Activated CD8-positive, alpha-beta memory T cell treated with anti-CD3 and anti-CD28 coated beads, Interleukin-2, amount 50 U/mL, for 1 hour (primary cell): ENCODE measurements around the gene USHBP1.
A peak's percentile ranks its signal among the peaks of the same experiment; 100 is the strongest.

Source experiments
- DNase-seq: peaks from one replicate; pipeline ENCODE4 v3.0.0-alpha.2; 2020; ENCODE audit errors: extremely low read depth

Gene USHBP1

DNA sequence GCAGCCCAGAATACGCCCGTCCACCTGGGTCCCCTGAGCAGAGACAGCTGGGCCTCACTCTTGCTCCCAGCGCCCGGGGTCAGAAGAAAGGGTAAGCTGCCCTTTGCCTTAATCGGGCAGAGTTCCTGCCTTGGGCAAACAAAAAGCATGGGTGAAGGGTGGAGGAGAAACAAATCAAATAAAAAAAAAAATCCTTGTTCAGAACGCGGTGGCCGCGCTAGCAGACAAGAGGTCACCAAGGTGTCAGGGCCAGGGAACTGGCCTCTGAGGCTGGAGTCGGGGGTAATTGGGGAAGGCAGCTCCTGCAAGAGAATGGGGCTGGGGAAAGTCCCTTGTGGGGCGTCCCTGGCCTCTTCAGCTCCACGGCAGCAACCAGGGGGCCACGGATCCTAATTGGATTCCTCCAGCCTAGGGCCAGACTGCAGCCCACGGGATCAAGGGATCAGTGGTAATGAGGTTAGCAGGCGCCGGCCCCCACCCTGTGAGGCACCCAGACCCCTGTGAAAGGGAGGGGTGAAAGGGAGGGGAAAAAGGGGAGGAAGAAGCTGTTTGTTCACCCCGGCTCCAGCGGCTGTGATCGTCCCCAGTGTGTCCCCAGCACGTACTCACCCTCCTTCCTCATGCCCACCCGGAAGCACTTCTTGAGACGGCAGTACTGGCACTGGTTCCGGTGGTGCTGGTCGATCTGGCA is 24.3 kb downstream of the USHBP1 start:
- no peak for DNase-seq

DNA sequence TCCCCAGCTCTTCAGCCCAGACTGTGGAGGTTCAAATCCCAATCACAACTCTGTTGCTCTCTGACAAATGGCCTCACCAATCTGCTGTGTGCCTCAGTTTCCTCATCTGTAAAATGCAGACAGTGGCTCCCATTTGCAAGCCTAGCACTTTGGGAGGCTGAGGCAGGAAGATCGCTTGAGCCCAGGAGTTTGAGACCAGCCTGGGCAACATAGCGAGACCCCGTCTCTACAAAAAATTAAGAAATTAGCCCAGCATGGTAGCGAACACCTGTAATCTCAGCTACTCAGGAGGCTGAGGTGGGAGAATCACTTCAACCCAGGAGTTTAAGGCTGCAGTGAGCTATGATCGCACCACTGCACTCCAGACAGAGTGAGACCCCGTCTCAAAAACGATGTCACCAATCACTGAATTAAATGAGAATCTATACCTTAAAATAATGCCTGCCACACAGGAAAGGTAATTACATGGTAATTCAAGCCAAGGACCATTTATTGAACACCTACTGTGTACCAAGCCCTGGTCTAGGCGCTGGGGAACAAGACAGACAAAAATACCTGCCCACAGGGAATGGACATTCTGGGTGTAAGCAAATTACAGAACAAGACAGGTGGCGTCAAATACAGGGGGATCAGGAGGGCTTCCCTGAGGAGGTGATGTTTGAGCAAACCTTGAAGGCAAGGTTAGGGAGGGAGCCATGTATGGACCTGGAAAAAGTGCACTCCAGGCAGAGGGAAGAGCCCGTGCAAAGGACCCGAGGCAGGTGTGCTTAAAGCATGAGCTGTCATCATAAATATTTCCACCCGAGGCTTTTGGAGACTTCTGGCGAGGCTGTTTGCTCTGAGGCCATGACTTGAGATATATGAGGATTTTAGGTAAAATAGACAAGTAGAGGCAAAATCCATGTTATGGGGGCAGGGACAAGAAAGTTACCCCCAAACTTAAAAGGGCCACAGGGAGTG is 26.5 kb downstream of the USHBP1 start:
- no peak for DNase-seq

DNA sequence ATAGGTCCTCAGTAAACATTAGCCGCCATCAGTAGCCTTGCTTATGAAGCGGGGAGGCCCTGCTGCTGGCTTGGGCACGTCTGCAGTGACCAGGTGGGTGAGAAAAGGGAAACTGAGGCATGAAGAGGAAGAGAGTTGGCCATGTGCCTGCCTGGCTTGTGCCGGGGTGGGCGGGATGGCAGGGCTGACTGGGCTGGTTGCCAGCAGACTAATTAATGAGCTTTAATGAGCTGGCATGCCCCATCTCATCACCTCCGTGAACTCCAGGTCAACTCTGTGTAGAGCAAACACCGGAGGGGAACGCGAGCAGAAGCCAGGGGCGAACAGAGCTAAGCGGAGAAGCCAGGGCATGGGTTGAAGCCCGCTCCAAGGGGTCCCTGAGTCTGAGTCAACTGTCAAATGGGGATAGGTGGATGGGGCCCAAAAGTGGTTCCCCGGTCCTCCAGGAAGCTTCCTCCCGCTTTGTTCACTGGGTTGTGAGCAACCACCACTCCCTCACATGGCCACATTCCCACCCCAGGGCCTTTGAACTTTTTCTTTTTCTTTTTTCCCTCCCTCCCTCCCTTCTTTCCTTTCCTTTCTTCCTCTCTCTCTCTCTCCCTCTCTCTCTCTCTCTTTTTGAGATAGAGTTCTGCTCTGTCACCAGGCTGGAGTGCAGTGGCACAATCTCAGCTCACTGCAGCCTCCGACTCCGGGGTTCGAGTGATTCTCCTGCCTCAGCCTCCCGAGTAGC is 27.6 kb downstream of the USHBP1 start:
- DNase-seq: no peak

DNA sequence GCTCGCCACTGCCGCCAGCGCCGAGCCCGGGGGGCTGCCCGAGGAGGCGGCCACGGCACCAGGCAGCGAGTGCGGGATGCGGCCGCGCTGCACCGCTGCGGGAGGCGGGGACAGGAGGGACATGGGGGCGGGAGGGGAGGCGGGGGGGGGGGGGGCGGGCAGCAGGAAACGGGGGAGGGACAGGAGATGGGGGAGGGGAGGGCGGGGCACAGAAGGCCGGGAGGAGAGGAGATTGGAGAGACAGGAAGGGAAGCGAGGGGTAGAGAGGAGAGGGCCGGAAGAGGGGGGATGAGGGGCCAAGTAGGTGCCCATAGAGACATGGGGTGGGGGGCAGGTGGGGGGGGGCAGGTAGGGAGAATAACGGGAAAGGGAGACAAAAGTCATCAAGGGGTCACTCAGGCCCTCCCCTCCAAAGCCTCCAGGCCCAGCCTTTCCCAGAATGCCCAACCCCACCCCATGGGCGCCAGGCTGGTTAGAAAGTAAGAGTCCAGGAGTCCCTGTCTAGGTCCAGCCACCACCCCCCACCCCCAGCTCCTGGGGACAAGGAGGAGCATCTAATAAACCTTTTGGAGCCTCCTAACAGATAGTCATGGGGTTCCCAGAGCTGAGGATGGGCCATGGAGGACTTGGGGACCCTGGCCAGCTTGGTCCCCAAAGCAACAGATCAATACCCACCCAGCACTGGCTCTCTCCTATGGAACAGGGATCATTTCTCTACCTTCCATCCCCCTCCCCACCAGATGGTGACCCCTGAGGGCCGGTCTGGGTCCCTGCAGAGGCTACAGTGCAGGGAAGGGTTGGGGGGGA is 28.4 kb downstream of the USHBP1 start:
- no peak for DNase-seq

DNA sequence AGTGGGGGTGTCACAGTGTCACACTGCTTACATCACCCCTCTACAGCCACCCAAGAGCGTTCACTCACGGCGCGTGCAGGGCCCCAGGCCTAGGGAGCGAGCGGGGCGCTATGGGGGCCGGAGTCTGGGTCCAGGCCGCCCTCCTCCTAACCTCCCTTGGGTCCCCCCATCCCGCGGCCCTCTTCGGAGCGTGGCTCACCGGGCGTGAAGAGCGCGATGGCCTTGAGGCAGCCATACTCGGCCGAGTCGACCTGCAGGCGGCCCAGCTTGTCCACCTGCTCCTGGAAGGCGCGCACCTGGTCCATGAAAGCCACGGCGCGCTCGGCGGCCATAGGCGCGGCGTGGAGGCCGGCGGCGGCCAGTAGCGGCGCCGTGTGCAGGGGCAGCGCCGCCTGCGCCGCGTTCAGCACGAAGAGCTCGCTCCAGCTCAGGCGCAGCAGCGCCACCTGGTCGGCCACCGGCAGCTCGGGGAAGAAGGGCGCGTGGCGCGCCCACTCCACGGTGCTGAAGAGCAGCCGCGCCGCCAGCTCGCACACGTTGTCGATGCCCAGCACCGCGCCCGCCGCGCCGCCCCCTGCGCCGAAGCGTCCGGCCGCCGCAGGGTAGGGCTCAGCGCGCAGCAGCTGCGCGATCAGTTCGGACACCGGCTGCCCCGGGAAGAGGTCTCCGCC is 29.1 kb downstream of the USHBP1 start:
- peak; percentile 30 for DNase-seq

DNA sequence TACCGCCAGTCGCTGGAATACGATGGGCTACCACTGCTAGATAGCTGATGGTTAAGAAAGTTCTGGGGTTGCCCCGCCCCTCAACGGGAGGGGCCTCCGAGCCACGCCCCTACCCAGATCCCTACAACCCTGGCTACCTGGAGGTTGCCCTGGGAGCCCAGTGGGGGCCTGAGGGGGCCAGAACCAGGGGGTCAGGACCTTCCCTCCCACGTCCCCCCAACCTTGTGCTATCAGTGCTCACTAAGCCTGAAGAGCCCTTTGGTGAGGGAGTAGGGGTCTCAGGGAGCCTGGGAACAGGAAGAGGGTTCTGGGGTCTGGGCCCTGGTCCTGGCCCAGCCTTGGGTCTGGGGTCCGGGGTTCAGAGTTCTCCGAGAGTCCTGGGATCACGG is 29.6 kb downstream of the USHBP1 start:
- DNase-seq: no peak

DNA sequence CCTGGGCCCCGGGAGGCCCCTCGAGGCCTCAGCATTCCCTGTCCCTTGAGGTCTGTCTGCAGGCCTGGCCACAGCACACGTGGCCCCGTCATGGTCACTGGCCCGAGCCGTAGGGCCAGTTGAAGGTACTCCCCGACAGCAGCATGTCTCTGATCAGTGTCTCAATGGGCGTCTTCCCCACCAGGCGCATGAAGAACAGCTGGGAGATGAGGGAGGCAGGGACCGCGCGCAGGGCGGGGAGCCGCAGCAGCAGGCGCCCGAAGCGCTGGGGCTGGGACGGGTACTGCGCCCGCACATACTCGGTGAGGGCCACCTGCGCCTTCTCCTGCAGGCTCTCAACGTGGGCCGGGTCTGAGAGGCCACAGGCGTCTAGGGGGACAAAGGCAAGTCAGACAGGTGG is 32.3 kb downstream of the USHBP1 start:
- DNase-seq: no peak

DNA sequence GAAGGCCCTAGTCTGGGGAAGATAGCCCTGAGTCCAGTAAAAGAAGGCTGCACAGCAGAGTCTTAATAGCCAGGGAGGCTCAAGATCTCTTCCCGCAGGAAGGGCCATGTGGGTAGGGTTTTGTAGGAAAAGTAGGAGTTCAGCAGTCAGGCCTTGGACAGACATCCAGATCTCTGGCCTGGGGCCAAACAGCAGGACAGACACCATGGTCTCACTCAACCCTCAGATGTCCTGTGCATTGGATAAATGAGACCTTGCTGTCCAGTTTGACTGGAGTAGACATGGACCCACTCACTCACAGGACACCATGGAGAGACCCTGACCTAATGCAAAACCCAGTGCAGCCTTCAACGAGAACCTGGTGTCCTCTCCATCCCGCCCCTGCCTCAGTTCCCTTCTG is 34.7 kb downstream of the USHBP1 start:
- DNase-seq: no peak

DNA sequence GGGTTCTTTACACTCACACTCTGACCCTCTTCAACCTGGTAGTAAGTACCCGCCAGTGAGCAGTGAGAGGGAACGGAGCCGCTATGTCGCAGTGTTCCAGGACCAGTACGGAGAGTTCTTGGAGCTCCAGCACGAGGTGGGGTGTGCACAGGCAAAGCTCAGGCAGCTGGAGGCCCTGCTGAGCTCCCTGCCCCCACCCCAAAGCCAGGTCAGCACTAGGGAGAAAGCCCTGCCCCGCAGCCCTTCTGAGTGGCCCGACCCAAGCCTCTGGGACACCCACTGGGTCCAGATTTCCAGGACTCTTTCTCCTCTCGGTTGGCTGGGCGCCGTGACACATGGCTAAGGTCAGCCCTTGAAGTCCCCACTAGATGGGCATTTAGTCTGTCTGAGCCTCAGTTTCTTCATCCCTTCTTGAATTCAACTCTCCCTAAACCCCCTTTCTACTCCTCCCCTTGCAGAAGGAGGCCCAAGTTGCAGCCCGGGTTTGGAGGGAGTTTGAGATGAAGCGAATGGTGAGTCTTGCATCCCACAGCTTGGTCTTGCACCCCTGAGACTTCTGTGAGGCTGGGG is 36.7 kb downstream of the USHBP1 start:
- DNase-seq: no peak

DNA sequence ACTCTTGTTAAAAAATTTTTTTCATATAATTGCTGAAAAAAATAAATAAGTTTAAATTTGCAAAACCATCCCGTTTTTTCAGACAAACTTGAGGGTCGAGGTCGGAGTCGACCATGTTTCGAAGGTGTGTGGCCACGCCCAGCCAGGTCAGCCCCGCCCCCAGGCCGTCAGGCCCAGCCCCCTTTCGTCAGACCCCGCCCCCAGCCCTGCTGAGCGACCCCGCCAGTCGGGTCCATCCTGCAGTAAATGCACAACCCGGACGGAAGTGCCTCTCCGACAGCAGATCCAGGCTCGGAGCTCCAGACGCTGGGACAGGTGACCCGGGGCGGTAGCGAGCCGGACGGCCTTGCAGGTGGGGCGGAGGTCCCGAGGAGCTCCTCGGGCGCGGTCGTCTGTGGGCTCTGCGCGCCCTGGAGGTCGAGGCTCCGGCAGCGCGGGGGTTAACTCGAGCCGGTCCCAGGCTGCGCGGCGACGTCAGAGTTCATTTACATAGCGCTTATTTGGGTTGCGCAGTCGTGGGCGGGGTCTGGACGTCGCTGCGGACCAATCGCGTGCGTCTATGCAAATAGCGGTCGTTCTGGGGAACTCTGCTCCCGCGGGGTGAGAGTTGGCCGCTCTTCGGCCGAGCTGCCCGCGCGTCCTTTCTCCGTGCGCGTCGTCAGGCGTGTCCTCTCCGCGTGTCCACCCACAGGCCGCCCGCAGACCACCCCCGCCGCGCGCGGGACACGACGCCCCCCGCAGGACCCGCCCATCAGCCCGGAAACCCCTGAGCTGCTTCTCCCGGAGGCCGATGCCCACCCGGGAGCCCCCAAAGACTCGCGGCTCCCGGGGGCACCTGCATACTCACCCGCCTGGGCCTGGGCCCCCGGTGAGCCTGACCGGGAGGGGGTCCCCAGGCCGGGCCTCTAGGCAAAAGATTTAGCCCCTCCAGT is 38.3 kb downstream of the USHBP1 start, which contains the start of gene OCEL1:
TSS of gene OCEL1 (plus strand) at position 225 of the 932 bp plus-strand sequence. CDS start at position 247, 22 bp downstream.
- DNase-seq: peak; percentile 92

DNA sequence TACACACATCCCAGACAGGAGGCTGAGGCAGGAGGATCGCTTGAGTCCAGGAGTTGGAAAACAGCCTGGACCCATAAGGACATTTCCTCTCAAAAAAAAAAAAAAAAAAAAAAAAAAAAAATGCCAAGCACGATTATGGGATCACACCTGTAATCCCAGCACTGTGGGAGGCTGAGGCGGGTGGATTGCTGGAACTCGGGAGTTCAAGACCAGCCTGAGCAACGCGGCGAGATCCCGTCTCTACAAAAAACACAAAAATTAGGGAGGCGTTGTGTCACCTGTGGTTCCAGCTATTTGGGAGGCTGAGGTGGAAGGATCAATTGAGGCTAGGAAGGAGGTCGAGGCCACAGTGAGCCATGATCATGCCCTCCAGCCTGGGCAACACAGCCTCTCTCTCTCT is 39.5 kb downstream of the USHBP1 start:
- no peak for DNase-seq

DNA sequence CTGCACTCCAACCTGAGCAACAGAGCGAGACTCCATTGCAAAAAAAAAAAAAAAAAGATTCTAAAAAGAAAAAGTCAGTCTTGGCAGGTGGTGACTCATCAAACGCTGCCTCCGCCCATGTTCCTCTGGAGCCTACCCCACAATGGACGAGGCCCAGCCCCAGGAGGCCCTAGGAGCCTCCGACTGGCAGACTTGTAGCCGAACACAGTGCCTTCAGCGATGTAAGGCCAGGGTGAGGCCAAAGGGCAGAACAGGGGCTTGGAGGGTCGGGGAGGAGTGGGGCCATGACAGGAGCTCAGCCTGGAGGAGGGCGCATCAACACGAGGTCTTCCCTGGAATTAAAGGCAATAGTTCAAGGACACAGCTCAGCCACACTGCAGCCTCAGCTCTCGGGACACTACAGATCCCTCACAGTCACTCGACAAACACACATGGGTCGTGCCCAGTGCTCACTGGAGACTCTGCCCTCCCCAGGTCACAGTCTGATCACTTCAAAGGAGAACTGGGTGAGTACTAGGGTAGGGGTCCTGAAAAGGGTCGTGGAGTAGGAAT is 44.3 kb downstream of the USHBP1 start:
- no peak for DNase-seq

DNA sequence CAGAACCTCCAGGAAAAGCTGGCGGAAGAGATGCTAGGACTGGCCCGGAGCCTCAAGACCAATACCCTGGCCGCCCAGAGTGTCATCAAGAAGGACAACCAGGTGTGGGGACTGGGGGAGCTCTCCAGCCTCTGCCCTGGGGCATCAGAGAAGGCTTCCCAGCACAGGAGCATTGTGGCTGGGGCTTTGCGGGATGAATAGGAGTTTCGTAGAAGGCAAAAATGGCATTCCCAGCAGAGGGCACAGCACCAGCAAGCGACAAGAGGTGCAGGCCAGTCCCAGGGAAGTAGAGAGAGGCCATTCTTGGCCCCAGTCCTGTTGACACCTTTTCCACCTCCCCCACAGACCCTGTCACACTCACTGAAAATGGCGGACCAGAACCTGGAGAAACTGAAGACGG is 45.3 kb downstream of the USHBP1 start:
- DNase-seq: no peak

DNA sequence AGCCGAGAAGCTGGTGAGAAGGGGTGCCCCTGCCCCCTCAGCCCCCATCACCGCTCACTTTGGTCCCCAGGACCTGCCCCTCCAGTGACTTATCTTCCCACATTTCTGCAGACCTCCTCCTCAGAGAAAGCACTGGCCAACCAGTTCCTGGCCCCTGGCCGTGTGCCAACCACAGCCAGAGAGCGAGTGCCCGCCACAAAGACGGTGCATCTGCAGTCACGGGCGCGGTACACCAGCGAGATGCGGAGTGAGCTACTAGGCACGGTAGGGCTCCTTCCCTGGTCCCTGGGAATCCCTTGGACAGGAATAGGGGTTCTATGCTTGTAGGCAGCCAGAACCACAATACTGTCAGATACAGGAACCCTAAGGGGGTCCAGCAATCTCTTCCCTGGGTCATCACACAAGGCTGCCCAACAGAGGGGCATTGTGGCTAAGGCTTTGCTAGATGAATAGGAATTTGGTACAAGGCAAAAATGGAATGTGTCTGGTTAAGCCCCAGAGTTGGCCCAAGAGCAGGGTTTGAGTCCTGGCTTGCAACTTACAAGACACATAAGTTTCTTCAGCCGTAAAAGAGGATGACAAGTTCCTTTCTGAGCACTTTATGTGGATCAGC is 48.4 kb downstream of the USHBP1 start:
- DNase-seq: no peak

DNA sequence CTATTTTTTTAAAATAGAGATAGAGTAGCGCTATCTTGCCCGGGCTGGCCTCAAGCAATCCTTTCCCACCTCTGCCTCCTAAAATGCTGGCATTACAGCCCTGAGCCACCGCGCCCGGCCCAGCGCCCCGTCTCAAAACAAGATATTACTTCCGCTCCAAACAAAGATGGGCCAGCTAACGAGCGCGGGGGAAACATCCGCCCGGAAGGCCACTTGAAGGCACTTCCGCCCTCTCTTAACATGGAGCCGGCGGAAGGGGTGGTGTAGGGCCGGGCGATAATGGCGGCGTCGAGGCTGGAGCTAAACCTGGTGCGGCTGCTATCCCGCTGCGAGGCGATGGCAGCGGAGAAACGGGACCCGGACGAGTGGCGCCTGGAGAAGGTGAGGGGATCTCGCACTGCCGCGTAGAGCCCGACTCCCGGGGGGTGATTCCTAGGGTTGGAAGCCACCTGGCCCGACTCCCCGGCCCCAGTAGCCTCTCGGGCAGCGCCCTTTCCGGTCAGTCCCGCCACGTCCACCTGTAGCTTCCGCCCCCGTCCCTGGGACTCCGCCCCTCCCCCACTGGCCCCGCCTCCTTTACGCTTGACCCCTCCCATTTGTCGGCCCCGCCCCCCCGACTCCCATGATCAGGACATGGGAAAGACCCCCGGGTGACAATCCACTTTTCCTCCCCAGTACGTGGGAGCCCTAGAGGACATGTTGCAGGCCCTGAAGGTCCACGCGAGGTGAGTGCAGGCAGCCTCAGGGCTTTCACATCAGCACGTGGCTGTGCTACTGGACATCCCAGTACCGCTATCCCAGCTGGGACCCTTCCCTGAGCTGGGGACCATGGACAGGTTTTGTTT is 49.2 kb downstream of the USHBP1 start, which contains the start of gene USE1:
TSS of gene USE1 (plus strand) at position 231 of the 845 bp plus-strand sequence. CDS start at position 280, 49 bp downstream.
- peak; percentile 71 for DNase-seq

DNA sequence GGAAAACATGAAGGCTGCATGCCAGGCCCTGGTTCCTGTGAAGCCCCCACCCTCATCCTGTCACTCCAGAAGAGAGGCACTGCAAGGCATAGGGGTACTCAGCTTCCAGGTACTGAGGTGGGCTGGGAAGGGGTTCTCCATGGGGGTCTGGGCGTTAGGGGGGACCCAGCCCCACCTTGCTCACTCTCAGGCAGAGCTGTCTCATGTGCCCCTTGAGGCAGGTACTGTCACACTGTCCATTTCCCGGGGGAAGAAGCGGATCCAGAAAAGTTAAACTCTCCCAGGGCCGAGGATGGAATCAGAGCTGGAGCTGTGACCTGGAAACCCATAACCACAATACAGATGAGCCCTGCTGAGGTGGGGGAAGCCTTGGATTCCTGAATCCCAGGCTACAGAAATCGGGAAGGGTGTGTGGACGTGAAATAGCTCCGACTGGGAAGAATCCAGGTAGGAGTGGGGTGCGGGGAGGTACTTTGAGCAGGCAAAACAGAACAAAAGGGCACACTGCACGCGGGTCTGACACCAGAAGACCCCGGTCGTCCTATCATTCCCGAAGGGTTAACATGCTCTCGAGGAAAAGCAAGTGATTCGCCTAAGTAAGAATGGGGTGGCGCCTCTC is 49.9 kb downstream of the USHBP1 start:
- DNase-seq: no peak

DNA sequence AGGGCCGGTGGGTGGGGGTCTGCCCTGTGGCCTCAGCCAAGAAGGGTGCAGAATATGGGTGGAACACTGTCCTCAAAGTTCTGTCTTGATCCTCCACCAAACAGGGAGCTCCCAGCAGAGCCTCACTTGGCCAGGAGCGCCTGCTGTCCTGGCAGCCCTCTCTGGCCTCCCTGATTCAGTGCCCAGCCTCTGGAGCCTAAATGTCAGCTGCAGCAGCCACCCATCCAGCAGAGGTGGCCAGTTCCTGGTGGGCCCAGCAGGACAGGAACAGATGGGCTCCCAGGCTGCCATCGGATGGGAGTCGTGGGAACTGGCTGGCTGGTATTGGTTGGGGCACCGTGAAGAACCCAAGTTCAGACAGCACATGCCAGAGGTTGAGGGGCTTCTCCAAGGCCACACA is 51.2 kb downstream of the USHBP1 start:
- no peak for DNase-seq
